Measurements from ENCODE around the gene DBX1.
"Not testable (repeated sequence)": the region's sequence is repeated elsewhere in the genome, so short reads cannot be mapped to it uniquely, and the experiment has no call there.

The DBX1 gene

GRCh38 chr11:20161230-20161918 is 1.1 kb upstream of the DBX1 start:
- DNase-seq (ENCODE audit: low read depth, low spot score): no peak

GRCh38 chr11:20159466-20160381 is 551 bp downstream of the DBX1 start:
- DNase-seq (ENCODE audit: low read depth, low spot score): no peak

- DNase-seq (ENCODE audit: low read depth, low spot score): no peak
Observed at GRCh38 chr11:20158597-20159257, 1.5 kb downstream of the DBX1 start.

- DNase-seq (ENCODE audit: low read depth, low spot score): no peak
Observed at GRCh38 chr11:20157728-20158127, 2.5 kb downstream of the DBX1 start.

- DNase-seq (ENCODE audit: low read depth, low spot score): no peak
Observed at GRCh38 chr11:20156876-20157613, 3.2 kb downstream of the DBX1 start.

GRCh38 chr11:20156280-20156875 is 3.9 kb downstream of the DBX1 start:
- no peak for DNase-seq (ENCODE audit: low read depth, low spot score)

GRCh38 chr11:20155683-20156279 is 4.5 kb downstream of the DBX1 start:
- DNase-seq (ENCODE audit: low read depth, low spot score): no peak

GRCh38 chr11:20154381-20154780 is 5.9 kb downstream of the DBX1 start:
- DNase-seq (ENCODE audit: low read depth, low spot score): no peak

GRCh38 chr11:20138707-20139106 is 21.6 kb downstream of the DBX1 start:
- DNase-seq (ENCODE audit: low read depth, low spot score): no peak

GRCh38 chr11:20137637-20138036 is 22.6 kb downstream of the DBX1 start:
- DNase-seq (ENCODE audit: low read depth, low spot score): no peak

- no peak for DNase-seq (ENCODE audit: low read depth, low spot score)
Observed at GRCh38 chr11:20134991-20135736, 25.1 kb downstream of the DBX1 start.

GRCh38 chr11:20132667-20133039 is 27.6 kb downstream of the DBX1 start:
- DNase-seq (ENCODE audit: low read depth, low spot score): no peak

- DNase-seq (ENCODE audit: low read depth, low spot score): no peak
Observed at GRCh38 chr11:20131788-20132666, 28.2 kb downstream of the DBX1 start.

- no peak for DNase-seq (ENCODE audit: low read depth, low spot score)
Observed at GRCh38 chr11:20129665-20130064, 30.6 kb downstream of the DBX1 start.

GRCh38 chr11:20128528-20128825 is 31.8 kb downstream of the DBX1 start:
- DNase-seq (ENCODE audit: low read depth, low spot score): not testable (repeated sequence)

- peak; percentile 52 for DNase-seq (ENCODE audit: low read depth, low spot score)
Observed at GRCh38 chr11:20127671-20128527, 32.4 kb downstream of the DBX1 start.

- DNase-seq (ENCODE audit: low read depth, low spot score): no peak
Observed at GRCh38 chr11:20126724-20127123, 33.6 kb downstream of the DBX1 start.

- no peak for DNase-seq (ENCODE audit: low read depth, low spot score)
Observed at GRCh38 chr11:20125927-20126326, 34.3 kb downstream of the DBX1 start.
